ENCODE results near the gene RHEX.

Gene RHEX

GRCh38 chr1:206013026-206013795 lies 39.8 kb upstream of the RHEX start:
- peaks cover 9% of the 10 kb centered on the region for H3K4me1 ChIP-seq (ENCODE audit: low read length)
- no peaks in the 10 kb centered on the region for H3F3A ChIP-seq (ENCODE audit: insufficient read depth, low read length)
- H3K27ac ChIP-seq (ENCODE audit: low read length) = no peak overlapping the region
- no peak for TF ChIP-seq EZH2 (optimal IDR thresholded peaks at IDR 0.05; ENCODE audit: low read depth, low read length)
- TF ChIP-seq CTCF (IDR thresholded peaks at IDR 0.05; ENCODE audit: low read length) = no peak
- no peak for TF ChIP-seq EZH2phosphoT487 (IDR thresholded peaks at IDR 0.05; ENCODE audit: low read length)
- H3K4me2 ChIP-seq (ENCODE audit: low read depth, low read length) = no peak overlapping the region
- no peaks in the 10 kb centered on the region for H3K9me3 ChIP-seq (replicated peaks; ENCODE audit: insufficient read depth, low read length)
- H4K20me1 ChIP-seq (ENCODE audit: insufficient read depth, low read length) = no peaks in the 10 kb centered on the region
- DNase-seq = no peak
- no peak overlapping the region for H3K9ac ChIP-seq (ENCODE audit: low read length)
- no peaks in the 10 kb centered on the region for H3K9me2 ChIP-seq (replicated peaks; ENCODE audit: insufficient read depth, low read length)
- H3K27me3 ChIP-seq (replicated peaks; ENCODE audit: insufficient read depth, low read length) = no peaks in the 10 kb centered on the region
- H3K36me3 ChIP-seq (replicated peaks; ENCODE audit: insufficient read depth, low read length) = no peaks in the 10 kb centered on the region
- no peak overlapping the region for H3K4me3 ChIP-seq (ENCODE audit: low read length)
- H2AFZ ChIP-seq (ENCODE audit: low read length) = no peak overlapping the region
- no peaks in the 10 kb centered on the region for H3K79me2 ChIP-seq (ENCODE audit: low read length)

- Histone ChIP-seq H3K27ac (ENCODE audit: low read length) (no peak overlapping the region), H3K4me1 (ENCODE audit: low read length) (peaks cover 9% of the 10 kb centered on the region)
These were observed 38.4 kb upstream of the RHEX start for GRCh38 chr1:206014601-206015000.

GRCh38 chr1:206015071-206015470 lies 37.9 kb upstream of the RHEX start:
- Histone ChIP-seq H3K4me2 (ENCODE audit: low read depth, low read length) (no peak overlapping the region), H3K27me3 (replicated peaks; ENCODE audit: insufficient read depth, low read length) (no peaks in the 10 kb centered on the region), H4K20me1 (ENCODE audit: insufficient read depth, low read length) (no peaks in the 10 kb centered on the region), H3K9me2 (replicated peaks; ENCODE audit: insufficient read depth, low read length) (no peaks in the 10 kb centered on the region), H3F3A (ENCODE audit: insufficient read depth, low read length) (no peaks in the 10 kb centered on the region), H3K4me1 (ENCODE audit: low read length) (peaks cover 9% of the 10 kb centered on the region), H3K4me3 (ENCODE audit: low read length) (no peak overlapping the region), H3K9ac (ENCODE audit: low read length) (no peak overlapping the region), H3K36me3 (replicated peaks; ENCODE audit: insufficient read depth, low read length) (no peaks in the 10 kb centered on the region), H3K9me3 (replicated peaks; ENCODE audit: insufficient read depth, low read length) (no peaks in the 10 kb centered on the region), H3K79me2 (ENCODE audit: low read length) (no peaks in the 10 kb centered on the region), H3K27ac (ENCODE audit: low read length) (no peak overlapping the region), H2AFZ (ENCODE audit: low read length) (no peak overlapping the region)
- no peak for TF ChIP-seq EZH2 (optimal IDR thresholded peaks at IDR 0.05; ENCODE audit: low read depth, low read length)
- no peak for TF ChIP-seq EZH2phosphoT487 (IDR thresholded peaks at IDR 0.05; ENCODE audit: low read length)
- no peak for TF ChIP-seq CTCF (IDR thresholded peaks at IDR 0.05; ENCODE audit: low read length)
- no peak for DNase-seq

More at GRCh38 chr1:206014601-206015000, 38.4 kb upstream of the RHEX start:
- TF ChIP-seq CTCF (IDR thresholded peaks at IDR 0.05; ENCODE audit: low read length) (no peak), EZH2phosphoT487 (IDR thresholded peaks at IDR 0.05; ENCODE audit: low read length) (no peak), EZH2 (optimal IDR thresholded peaks at IDR 0.05; ENCODE audit: low read depth, low read length) (no peak)
- Histone ChIP-seq H3K9ac (ENCODE audit: low read length) (no peak overlapping the region), H3K4me2 (ENCODE audit: low read depth, low read length) (no peak overlapping the region), H3K4me3 (ENCODE audit: low read length) (no peak overlapping the region), H3K9me2 (replicated peaks; ENCODE audit: insufficient read depth, low read length) (no peaks in the 10 kb centered on the region), H3K36me3 (replicated peaks; ENCODE audit: insufficient read depth, low read length) (no peaks in the 10 kb centered on the region), H3F3A (ENCODE audit: insufficient read depth, low read length) (no peaks in the 10 kb centered on the region), H3K79me2 (ENCODE audit: low read length) (no peaks in the 10 kb centered on the region), H3K27me3 (replicated peaks; ENCODE audit: insufficient read depth, low read length) (no peaks in the 10 kb centered on the region), H2AFZ (ENCODE audit: low read length) (no peak overlapping the region), H3K9me3 (replicated peaks; ENCODE audit: insufficient read depth, low read length) (no peaks in the 10 kb centered on the region), H4K20me1 (ENCODE audit: insufficient read depth, low read length) (no peaks in the 10 kb centered on the region)
- no peak for DNase-seq
